GM18498 (cell line): ENCODE results near the gene UFSP1.
A peak's percentile ranks its signal among the peaks of the same experiment; 100 is the strongest.
"Not testable (repeated sequence)": the region's sequence is repeated elsewhere in the genome, so short reads cannot be mapped to it uniquely, and the experiment has no call there.

Experiments
- ATAC-seq: cut with Tn5 transposase; IDR thresholded peaks from one replicate; pipeline ENCODE4 v1.9.1; 2021; ENCODE audit warnings: mild to moderate bottlenecking, moderate library complexity; ENCODE audit not compliant: unreplicated experiment

UFSP1 gene

GRCh38 chr7:100888988-100889750 lies at the start of gene UFSP1:
Gene UFSP1, minus strand, starts transcription at chr7:100889715. Its CDS starts 444 bp downstream, at chr7:100889271.
- peak; percentile 32 for ATAC-seq

GRCh38 chr7:100936167-100936566 lies 46.7 kb upstream of the UFSP1 start:
- not testable (repeated sequence) for ATAC-seq

GRCh38 chr7:100935381-100935780 lies 45.9 kb upstream of the UFSP1 start:
- ATAC-seq = not testable (repeated sequence)

GRCh38 chr7:100933734-100934133 lies 44.2 kb upstream of the UFSP1 start:
- ATAC-seq = no peak

- no peak for ATAC-seq
Measured at GRCh38 chr7:100929808-100930174, 40.3 kb upstream of the UFSP1 start.

GRCh38 chr7:100923616-100924015 lies 34.1 kb upstream of the UFSP1 start:
- not testable (repeated sequence) for ATAC-seq

- ATAC-seq = no peak
Measured at GRCh38 chr7:100921039-100921438, 31.5 kb upstream of the UFSP1 start.

- ATAC-seq = not testable (repeated sequence)
Measured at GRCh38 chr7:100919779-100920437, 30.4 kb upstream of the UFSP1 start.

GRCh38 chr7:100919335-100919734 lies 29.8 kb upstream of the UFSP1 start:
- ATAC-seq = not testable (repeated sequence)

GRCh38 chr7:100914879-100915447 lies 25.4 kb upstream of the UFSP1 start:
- no peak for ATAC-seq

GRCh38 chr7:100914208-100914878 lies 24.8 kb upstream of the UFSP1 start:
- ATAC-seq = no peak

- no peak for ATAC-seq
Measured at GRCh38 chr7:100911484-100911883, 22.0 kb upstream of the UFSP1 start.

GRCh38 chr7:100910443-100910842 lies 20.9 kb upstream of the UFSP1 start:
- ATAC-seq = not testable (repeated sequence)

GRCh38 chr7:100908512-100908911 lies 19.0 kb upstream of the UFSP1 start:
- no peak for ATAC-seq

GRCh38 chr7:100902638-100903037 lies 13.1 kb upstream of the UFSP1 start:
- ATAC-seq = no peak

GRCh38 chr7:100901921-100902332 lies 12.4 kb upstream of the UFSP1 start:
- ATAC-seq = no peak

GRCh38 chr7:100900978-100901377 lies 11.5 kb upstream of the UFSP1 start:
- ATAC-seq = no peak

GRCh38 chr7:100899432-100899831 lies 9.9 kb upstream of the UFSP1 start:
- ATAC-seq = no peak

- no peak for ATAC-seq
Measured at GRCh38 chr7:100897772-100898454, 8.4 kb upstream of the UFSP1 start.

- ATAC-seq = no peak
Measured at GRCh38 chr7:100896732-100897608, 7.5 kb upstream of the UFSP1 start.
